ENCODE data around the gene SOX13. TPM values are rescaled to one million over a fixed set of nuclear protein-coding genes. Genes with fewer than 3 reads are reported as not detected.

SOX13 gene
- total RNA-seq, 1 donor from 2014 or later = 8.2 TPM

- no peak for TF ChIP-seq CTCF (IDR thresholded peaks at IDR 0.05; ENCODE audit: insufficient read depth, low read length, poor library complexity, severe bottlenecking)
Measured at GRCh38 chr1:204152310-204153044, 79.6 kb downstream of the SOX13 start.

GRCh38 chr1:204153667-204154066 is 80.8 kb downstream of the SOX13 start:
- peaks cover 2% of the 10 kb centered on the region for H3K27me3 ChIP-seq (ENCODE audit: control insufficient read depth, insufficient read depth, low read length)
- no peaks in the 10 kb centered on the region for H3K36me3 ChIP-seq (ENCODE audit: control insufficient read depth, insufficient read depth, low read length)
- no peak for DNase-seq (ENCODE audit: low read depth)
- no peak overlapping the region for H3K4me3 ChIP-seq (ENCODE audit: low read depth, low read length)
- TF ChIP-seq CTCF (IDR thresholded peaks at IDR 0.05; ENCODE audit: insufficient read depth, low read length, poor library complexity, severe bottlenecking) = no peak

More at GRCh38 chr1:204152310-204153044, 79.6 kb downstream of the SOX13 start:
- H3K36me3 ChIP-seq (ENCODE audit: control insufficient read depth, insufficient read depth, low read length) = no peaks in the 10 kb centered on the region
- H3K27me3 ChIP-seq (ENCODE audit: control insufficient read depth, insufficient read depth, low read length) = peaks cover 2% of the 10 kb centered on the region
- DNase-seq (ENCODE audit: low read depth) = no peak
- H3K4me3 ChIP-seq (ENCODE audit: low read depth, low read length) = peak overlapping the region; percentile 59

GRCh38 chr1:204154568-204155255 is 81.8 kb downstream of the SOX13 start:
- TF ChIP-seq CTCF (IDR thresholded peaks at IDR 0.05; ENCODE audit: insufficient read depth, low read length, poor library complexity, severe bottlenecking) = no peak
- H3K4me3 ChIP-seq (ENCODE audit: low read depth, low read length) = no peak overlapping the region
- H3K36me3 ChIP-seq (ENCODE audit: control insufficient read depth, insufficient read depth, low read length) = no peaks in the 10 kb centered on the region
- no peak for DNase-seq (ENCODE audit: low read depth)
- peaks cover 2% of the 10 kb centered on the region for H3K27me3 ChIP-seq (ENCODE audit: control insufficient read depth, insufficient read depth, low read length)

- H3K27me3 ChIP-seq (ENCODE audit: control insufficient read depth, insufficient read depth, low read length) = peaks cover 2% of the 10 kb centered on the region
- no peak for DNase-seq (ENCODE audit: low read depth)
- no peak for TF ChIP-seq CTCF (IDR thresholded peaks at IDR 0.05; ENCODE audit: insufficient read depth, low read length, poor library complexity, severe bottlenecking)
- H3K36me3 ChIP-seq (ENCODE audit: control insufficient read depth, insufficient read depth, low read length) = no peaks in the 10 kb centered on the region
- H3K4me3 ChIP-seq (ENCODE audit: low read depth, low read length) = no peak overlapping the region
Measured at GRCh38 chr1:204155881-204156280, 83.0 kb downstream of the SOX13 start.

- H3K36me3 ChIP-seq (ENCODE audit: control insufficient read depth, insufficient read depth, low read length) = no peaks in the 10 kb centered on the region
- no peak overlapping the region for H3K4me3 ChIP-seq (ENCODE audit: low read depth, low read length)
- H3K27me3 ChIP-seq (ENCODE audit: control insufficient read depth, insufficient read depth, low read length) = no peaks in the 10 kb centered on the region
- no peak for DNase-seq (ENCODE audit: low read depth)
- TF ChIP-seq CTCF (IDR thresholded peaks at IDR 0.05; ENCODE audit: insufficient read depth, low read length, poor library complexity, severe bottlenecking) = no peak
Measured at GRCh38 chr1:204157962-204158361, 85.0 kb downstream of the SOX13 start.

Measured in kidney epithelial cell (primary cell).